Nephron progenitor cell (in vitro differentiated cells): ENCODE results near the gene WWOX.

ENCODE experiments used
- DNase-seq: peaks from one replicate; pipeline ENCODE4 v3.0.0; 2021
- H3K27ac Mint-ChIP-seq: 2 replicates; pipeline ENCODE4 v1.8.0; 2021; ENCODE audit warnings: mild to moderate bottlenecking, moderate library complexity, mixed read lengths
- H3K27me3 Mint-ChIP-seq: 2 replicates; pipeline ENCODE4 v1.8.0; 2021; ENCODE audit warnings: mild to moderate bottlenecking, low read depth, mixed read lengths; ENCODE audit not compliant: poor library complexity
- H3K36me3 Mint-ChIP-seq: 2 replicates; pipeline ENCODE4 v1.8.0; 2021; ENCODE audit warnings: low read depth, mixed read lengths
- H3K4me1 Mint-ChIP-seq: 2 replicates; pipeline ENCODE4 v1.8.0; 2021; ENCODE audit warnings: mixed read lengths
- H3K4me3 Mint-ChIP-seq: 2 replicates; pipeline ENCODE4 v1.8.0; 2021; ENCODE audit warnings: mild to moderate bottlenecking, moderate library complexity, mixed read lengths
- H3K9me3 Mint-ChIP-seq: 2 replicates; pipeline ENCODE4 v1.8.0; 2021; ENCODE audit warnings: mild to moderate bottlenecking, moderate library complexity, mixed read lengths
- TF ChIP-seq, protein P1 (sequence below): fragments of 200-600 bp; sonication (generic); IDR thresholded peaks from 2 replicates; pipeline ENCODE4 v1.5.0; 2021; ENCODE audit warnings: antibody characterized with exemption

The WWOX gene

GRCh38 chr16:78092758-78093157 lies 6.7 kb upstream of the WWOX start:
- H3K9me3 Mint-ChIP-seq, result peaks cover 10% of the 10 kb centered on the region
- H3K27ac Mint-ChIP-seq, result peak overlapping the region; percentile 47
- no peak overlapping the region for H3K4me3 Mint-ChIP-seq
- TF ChIP-seq, protein P1, sequence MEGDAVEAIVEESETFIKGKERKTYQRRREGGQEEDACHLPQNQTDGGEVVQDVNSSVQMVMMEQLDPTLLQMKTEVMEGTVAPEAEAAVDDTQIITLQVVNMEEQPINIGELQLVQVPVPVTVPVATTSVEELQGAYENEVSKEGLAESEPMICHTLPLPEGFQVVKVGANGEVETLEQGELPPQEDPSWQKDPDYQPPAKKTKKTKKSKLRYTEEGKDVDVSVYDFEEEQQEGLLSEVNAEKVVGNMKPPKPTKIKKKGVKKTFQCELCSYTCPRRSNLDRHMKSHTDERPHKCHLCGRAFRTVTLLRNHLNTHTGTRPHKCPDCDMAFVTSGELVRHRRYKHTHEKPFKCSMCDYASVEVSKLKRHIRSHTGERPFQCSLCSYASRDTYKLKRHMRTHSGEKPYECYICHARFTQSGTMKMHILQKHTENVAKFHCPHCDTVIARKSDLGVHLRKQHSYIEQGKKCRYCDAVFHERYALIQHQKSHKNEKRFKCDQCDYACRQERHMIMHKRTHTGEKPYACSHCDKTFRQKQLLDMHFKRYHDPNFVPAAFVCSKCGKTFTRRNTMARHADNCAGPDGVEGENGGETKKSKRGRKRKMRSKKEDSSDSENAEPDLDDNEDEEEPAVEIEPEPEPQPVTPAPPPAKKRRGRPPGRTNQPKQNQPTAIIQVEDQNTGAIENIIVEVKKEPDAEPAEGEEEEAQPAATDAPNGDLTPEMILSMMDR, result no peak
- peaks cover 11% of the 10 kb centered on the region for H3K27me3 Mint-ChIP-seq
- no peak for DNase-seq
- H3K4me1 Mint-ChIP-seq, result peaks cover 13% of the 10 kb centered on the region
- no peaks in the 10 kb centered on the region for H3K36me3 Mint-ChIP-seq

DNA sequence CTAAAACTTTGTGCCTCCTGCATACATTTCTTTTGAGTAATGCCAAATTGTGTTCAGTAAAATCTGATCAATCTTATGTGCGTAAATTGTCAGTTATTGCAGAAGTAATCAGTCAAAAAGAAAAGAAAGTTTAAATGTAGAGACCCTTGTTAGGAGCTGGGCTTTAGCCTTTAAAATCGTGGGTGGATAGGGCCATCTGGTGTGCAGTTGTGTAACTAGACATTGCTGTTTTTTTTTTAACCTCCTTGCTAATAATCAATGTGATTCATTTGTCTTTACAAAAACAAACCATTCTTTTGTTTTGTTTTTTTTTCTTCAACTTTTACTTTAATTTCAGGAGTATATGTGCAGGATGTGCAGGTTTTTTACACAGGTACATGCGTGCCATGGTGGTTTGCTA lies 5.3 kb upstream of the WWOX start:
- no peaks in the 10 kb centered on the region for H3K36me3 Mint-ChIP-seq
- TF ChIP-seq, protein P1, result no peak

DNA sequence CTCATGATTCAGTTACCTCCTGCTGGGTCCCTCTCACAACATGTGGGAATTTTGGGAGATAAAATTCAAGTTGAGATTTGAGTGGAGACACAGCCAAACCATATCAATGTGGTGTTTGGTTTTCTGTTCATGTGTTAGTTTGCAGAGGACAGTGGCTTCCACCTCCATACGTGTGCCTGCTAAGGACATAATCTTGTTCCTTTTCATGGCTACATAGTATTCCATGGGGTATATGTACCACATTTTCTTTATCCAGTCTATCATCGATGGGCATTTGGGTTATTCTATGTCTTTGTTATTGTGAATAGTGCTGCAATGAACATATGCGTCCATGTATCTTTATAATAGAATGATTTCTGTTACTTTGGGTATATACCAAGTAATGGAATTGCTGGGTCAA lies 4.5 kb upstream of the WWOX start:
- Mint-ChIP-seq H3K4me1 (peaks cover 19% of the 10 kb centered on the region), H3K4me3 (no peak overlapping the region), H3K27ac (no peak overlapping the region), H3K27me3 (peaks cover 7% of the 10 kb centered on the region), H3K9me3 (peaks cover 10% of the 10 kb centered on the region), H3K36me3 (no peaks in the 10 kb centered on the region)
- no peak for DNase-seq
- TF ChIP-seq, protein P1, result no peak

More for the DNA sequence above, 5.3 kb upstream of the WWOX start:
- no peak for DNase-seq
- Mint-ChIP-seq H3K27me3 (peaks cover 8% of the 10 kb centered on the region), H3K4me3 (no peak overlapping the region), H3K27ac (no peak overlapping the region), H3K4me1 (peaks cover 19% of the 10 kb centered on the region), H3K9me3 (peaks cover 10% of the 10 kb centered on the region)

GRCh38 chr16:78096386-78096785 lies 3.1 kb upstream of the WWOX start:
- Mint-ChIP-seq H3K9me3 (peaks cover 10% of the 10 kb centered on the region), H3K27me3 (peaks cover 7% of the 10 kb centered on the region), H3K27ac (no peak overlapping the region), H3K4me3 (no peak overlapping the region), H3K4me1 (peaks cover 28% of the 10 kb centered on the region), H3K36me3 (no peaks in the 10 kb centered on the region)
- DNase-seq, result no peak
- TF ChIP-seq, protein P1, result no peak

GRCh38 chr16:78097548-78097947 lies 1.9 kb upstream of the WWOX start:
- DNase-seq, result no peak
- Mint-ChIP-seq H3K4me1 (peaks cover 35% of the 10 kb centered on the region), H3K27me3 (peaks cover 4% of the 10 kb centered on the region), H3K4me3 (no peak overlapping the region), H3K27ac (no peak overlapping the region), H3K9me3 (peaks cover 10% of the 10 kb centered on the region), H3K36me3 (peaks cover 6% of the 10 kb centered on the region)
- TF ChIP-seq, protein P1, result no peak

- DNase-seq, result no peak
- peaks cover 10% of the 10 kb centered on the region for H3K9me3 Mint-ChIP-seq
- H3K27ac Mint-ChIP-seq, result no peak overlapping the region
- peaks cover 6% of the 10 kb centered on the region for H3K36me3 Mint-ChIP-seq
- TF ChIP-seq, protein P1, result no peak
- peaks cover 35% of the 10 kb centered on the region for H3K4me1 Mint-ChIP-seq
- peaks cover 4% of the 10 kb centered on the region for H3K27me3 Mint-ChIP-seq
- H3K4me3 Mint-ChIP-seq, result no peak overlapping the region
Measured at GRCh38 chr16:78098087-78098486, 1.4 kb upstream of the WWOX start.
